Activated naive CD4-positive, alpha-beta T cell treated with anti-CD3 and anti-CD28 coated beads, Interleukin-2, amount 10 ng/mL, durations not matched to agents 7 days and 5 days (primary cell): ENCODE results near the gene KCNJ15.

Experiments used
- CTCF ChIA-PET: fragments of 350-600 bp; sonication (Branson Sonifier 250); formaldehyde crosslinking; loops from one replicate; lab custom pipeline; 2021; ENCODE audit warnings: antibody characterized with exemption; lab: Charles Lee
- DNase-seq: peaks from one replicate; pipeline ENCODE4 v3.0.0-alpha.2; 2020
- H3K27ac Mint-ChIP-seq: one replicate; pipeline ENCODE4 v1.8.0; 2021; ENCODE audit warnings: mild to moderate bottlenecking, moderate library complexity, mixed read lengths
- H3K27me3 Mint-ChIP-seq: one replicate; pipeline ENCODE4 v1.8.0; 2021; ENCODE audit warnings: mild to moderate bottlenecking, mixed read lengths
- H3K36me3 Mint-ChIP-seq: one replicate; pipeline ENCODE4 v1.8.0; 2021; ENCODE audit warnings: mixed read lengths
- H3K4me1 Mint-ChIP-seq: one replicate; pipeline ENCODE4 v1.8.0; 2021; ENCODE audit warnings: mixed read lengths
- H3K4me3 Mint-ChIP-seq: one replicate; pipeline ENCODE4 v1.8.0; 2021; ENCODE audit warnings: mild to moderate bottlenecking, moderate library complexity, mixed read lengths
- H3K9me3 Mint-ChIP-seq: one replicate; pipeline ENCODE4 v1.8.0; 2021; ENCODE audit warnings: mixed read lengths

The KCNJ15 gene

GRCh38 chr21:38343691-38344090, 86.9 kb downstream of the KCNJ15 start:
- H3K4me3 Mint-ChIP-seq: no peak overlapping the region
- no peaks in the 10 kb centered on the region for H3K36me3 Mint-ChIP-seq
- H3K27me3 Mint-ChIP-seq: peaks cover 6% of the 10 kb centered on the region
- peaks cover 2% of the 10 kb centered on the region for H3K9me3 Mint-ChIP-seq
- peaks cover 1% of the 10 kb centered on the region for H3K4me1 Mint-ChIP-seq
- CTCF ChIA-PET: interaction anchor here (0.6 to 1.3 kb wide), 4 partner anchors 9 to 217 kb away, joined by 3 to 5 read pairs (median 4); no protein-coding TSS in a partner anchor
- DNase-seq: no peak
- no peak overlapping the region for H3K27ac Mint-ChIP-seq

DNA sequence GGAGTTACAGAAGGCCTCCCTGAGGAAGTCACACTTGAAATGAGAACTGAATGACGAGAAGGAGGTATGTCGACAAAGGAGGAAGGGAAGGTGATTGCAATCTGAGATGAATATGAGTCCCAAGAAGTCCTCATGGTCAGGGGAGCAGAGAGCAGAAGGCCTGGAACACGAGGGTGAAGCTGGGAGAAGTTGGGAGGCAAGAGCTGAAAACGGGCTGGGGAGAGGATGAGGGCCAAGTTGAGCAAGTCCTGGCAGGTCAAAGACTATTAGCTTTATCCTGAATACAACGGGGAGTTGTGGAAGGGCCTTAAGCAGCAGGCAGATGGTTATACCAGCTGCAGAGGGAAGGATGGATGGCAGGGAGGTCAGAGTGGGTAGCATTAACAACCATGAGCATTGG, 89.5 kb downstream of the KCNJ15 start:
- H3K4me3 Mint-ChIP-seq: no peak overlapping the region
- no peaks in the 10 kb centered on the region for H3K9me3 Mint-ChIP-seq

DNA sequence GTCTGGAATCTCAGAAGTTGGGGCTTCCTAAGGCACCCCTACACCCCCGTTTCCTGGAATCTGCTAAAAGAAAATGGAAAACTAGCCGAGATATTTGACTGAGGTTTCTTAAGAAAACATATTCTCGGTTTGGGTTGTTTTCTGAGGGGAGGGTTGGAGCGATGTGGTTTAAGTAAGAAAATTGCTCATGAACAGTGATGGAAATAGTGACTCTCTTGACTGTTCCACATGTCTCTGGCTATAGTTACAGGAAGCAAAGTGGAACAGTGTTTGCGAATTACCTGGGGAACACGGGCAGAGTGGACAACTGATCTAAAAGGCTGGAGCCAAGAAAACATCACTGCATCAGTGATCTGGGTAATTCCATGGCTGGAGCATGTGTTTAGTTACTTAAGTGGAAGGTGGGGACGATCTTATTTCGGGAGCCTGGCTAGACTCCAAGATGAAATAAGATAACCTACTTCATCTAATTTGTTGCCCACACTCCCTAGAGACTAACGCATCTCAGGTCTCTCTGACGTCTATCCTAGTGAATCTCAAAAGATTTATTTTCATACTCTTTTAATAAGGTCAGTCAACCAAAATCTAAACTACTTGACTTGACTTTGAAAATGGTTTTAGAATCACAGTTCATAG, 92.4 kb downstream of the KCNJ15 start:
- Mint-ChIP-seq H3K4me3 (no peak overlapping the region), H3K9me3 (no peaks in the 10 kb centered on the region), H3K36me3 (no peaks in the 10 kb centered on the region), H3K4me1 (peaks cover 16% of the 10 kb centered on the region), H3K27ac (no peak overlapping the region), H3K27me3 (peaks cover 9% of the 10 kb centered on the region)
- DNase-seq: no peak
- CTCF ChIA-PET: interaction anchor here (4.9 to 8.8 kb wide), 2 partner anchors 131 to 180 kb away, joined by 92 to 193 read pairs; no protein-coding TSS in a partner anchor

More for the DNA sequence above, 89.5 kb downstream of the KCNJ15 start:
- CTCF ChIA-PET: no interaction called here
- DNase-seq: no peak
- Mint-ChIP-seq H3K36me3 (no peaks in the 10 kb centered on the region), H3K27me3 (peaks cover 11% of the 10 kb centered on the region), H3K27ac (no peak overlapping the region), H3K4me1 (peaks cover 4% of the 10 kb centered on the region)

GRCh38 chr21:38349977-38350376, 93.2 kb downstream of the KCNJ15 start:
- peaks cover 16% of the 10 kb centered on the region for H3K4me1 Mint-ChIP-seq
- no peak for DNase-seq
- peaks cover 13% of the 10 kb centered on the region for H3K27me3 Mint-ChIP-seq
- CTCF ChIA-PET: interaction anchor here (0.8 to 8.8 kb wide), 6 partner anchors 24 to 486 kb away, joined by 4 to 193 read pairs (median 62); no protein-coding TSS in a partner anchor
- no peak overlapping the region for H3K4me3 Mint-ChIP-seq
- H3K27ac Mint-ChIP-seq: no peak overlapping the region
- no peaks in the 10 kb centered on the region for H3K36me3 Mint-ChIP-seq
- H3K9me3 Mint-ChIP-seq: no peaks in the 10 kb centered on the region

DNA sequence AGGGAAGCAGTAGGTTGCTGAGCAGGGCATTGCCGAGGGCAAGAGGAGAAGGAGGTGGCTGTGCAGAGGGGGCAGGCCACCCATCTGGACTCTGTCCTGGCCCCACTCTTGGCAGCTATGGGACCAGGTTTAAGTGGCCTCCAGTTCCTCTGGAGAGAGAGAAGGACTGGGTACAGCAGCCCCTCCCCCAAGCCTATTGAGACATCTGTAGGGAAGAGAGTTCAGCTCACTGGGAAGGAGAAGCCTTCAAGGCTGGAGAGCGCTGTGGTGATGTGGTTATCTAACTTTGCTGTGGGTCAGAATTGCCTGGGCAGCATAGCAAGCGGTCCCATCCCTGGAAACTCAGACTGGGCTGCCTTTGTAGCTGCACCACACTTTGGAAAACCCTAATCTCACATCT, 93.9 kb downstream of the KCNJ15 start:
- no peak overlapping the region for H3K27ac Mint-ChIP-seq

DNA sequence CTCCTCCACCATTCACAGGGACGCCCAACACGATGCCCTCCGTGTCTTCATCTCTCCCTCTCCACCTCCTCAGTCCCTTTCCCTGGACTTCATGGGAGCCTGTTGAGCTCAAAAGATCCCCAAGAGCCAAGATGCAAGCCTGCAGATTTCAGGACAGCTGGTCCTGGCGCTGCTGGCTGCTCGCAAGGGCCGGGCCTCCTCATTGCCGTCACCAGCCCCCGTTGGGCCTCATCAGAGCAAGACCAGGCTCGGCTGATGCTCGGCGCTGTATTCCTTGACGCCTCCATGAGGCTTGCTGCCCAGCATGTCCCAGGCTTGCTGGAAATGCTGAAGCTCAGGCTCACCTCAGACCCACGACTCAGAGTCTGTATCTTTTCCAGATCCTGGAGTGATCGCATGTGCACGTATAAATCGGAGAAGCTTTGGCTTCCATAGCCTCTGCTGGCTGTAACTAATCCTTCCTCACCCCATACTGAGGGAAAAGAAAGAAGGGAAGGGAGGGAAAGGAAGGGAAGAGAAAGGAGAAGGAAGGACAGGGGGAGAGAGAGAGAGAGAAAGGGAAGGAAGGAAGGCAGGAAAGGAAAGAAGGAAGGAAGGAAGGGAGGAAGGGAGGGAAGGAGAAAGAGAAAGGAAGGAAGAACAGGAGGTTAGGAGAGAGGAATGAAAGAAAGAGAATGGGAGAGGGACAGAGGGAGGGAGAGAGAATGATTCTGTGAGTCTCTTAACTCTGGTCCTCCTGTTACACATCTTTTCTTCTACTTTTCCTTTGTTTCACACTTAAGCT, 94.6 kb downstream of the KCNJ15 start:
- DNase-seq: no peak
- H3K4me3 Mint-ChIP-seq: no peak overlapping the region
- peaks cover 18% of the 10 kb centered on the region for H3K27me3 Mint-ChIP-seq
- H3K9me3 Mint-ChIP-seq: no peaks in the 10 kb centered on the region
- no peaks in the 10 kb centered on the region for H3K36me3 Mint-ChIP-seq
- peak overlapping the region; percentile 26 for H3K27ac Mint-ChIP-seq
- H3K4me1 Mint-ChIP-seq: peaks cover 16% of the 10 kb centered on the region
- CTCF ChIA-PET: interaction anchor here (0.7 to 8.8 kb wide), 32 partner anchors 13 to 460 kb away, joined by 3 to 193 read pairs (median 5); partner anchors contain the start of gene KCNJ15

More for the DNA sequence above, 93.9 kb downstream of the KCNJ15 start:
- H3K9me3 Mint-ChIP-seq: no peaks in the 10 kb centered on the region
- peaks cover 16% of the 10 kb centered on the region for H3K4me1 Mint-ChIP-seq
- H3K4me3 Mint-ChIP-seq: no peak overlapping the region
- H3K27me3 Mint-ChIP-seq: peaks cover 18% of the 10 kb centered on the region
- DNase-seq: no peak
- CTCF ChIA-PET: interaction anchor here (0.7 to 8.8 kb wide), 14 partner anchors 25 to 487 kb away, joined by 3 to 193 read pairs (median 16); no protein-coding TSS in a partner anchor
- H3K36me3 Mint-ChIP-seq: no peaks in the 10 kb centered on the region

DNA sequence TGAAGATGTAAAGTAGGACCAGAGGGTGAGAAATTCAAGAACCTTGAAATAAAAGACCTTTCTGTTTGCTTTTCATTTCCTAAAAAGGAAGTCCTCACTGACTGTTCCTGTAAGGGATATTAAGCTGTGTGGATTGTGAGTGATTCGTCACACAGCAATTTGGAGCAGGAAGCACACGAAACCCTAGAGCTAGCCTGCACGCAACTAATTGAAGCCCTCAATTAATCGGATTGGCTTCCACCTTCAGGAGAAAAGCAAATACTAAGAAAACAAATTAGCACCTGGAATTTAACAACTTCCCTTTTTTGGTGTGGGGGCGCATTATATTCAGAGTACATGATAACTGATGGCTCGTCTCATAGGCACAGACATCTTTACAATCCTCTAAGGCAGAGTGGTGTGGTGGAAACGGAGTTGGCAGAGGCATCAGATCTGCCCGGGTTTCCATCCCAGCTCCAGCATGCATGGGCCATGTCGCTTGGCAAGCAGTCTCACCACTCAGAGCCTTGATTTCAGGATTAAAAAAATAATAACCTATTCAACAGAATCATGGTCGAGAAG, 95.2 kb downstream of the KCNJ15 start:
- CTCF ChIA-PET: interaction anchor here (0.7 to 8.8 kb wide), 46 partner anchors 8 to 651 kb away, joined by 3 to 193 read pairs (median 5); partner anchors contain the start of gene KCNJ15
- no peaks in the 10 kb centered on the region for H3K9me3 Mint-ChIP-seq
- no peak overlapping the region for H3K27ac Mint-ChIP-seq
- no peaks in the 10 kb centered on the region for H3K36me3 Mint-ChIP-seq
- no peak overlapping the region for H3K4me3 Mint-ChIP-seq
- peaks cover 16% of the 10 kb centered on the region for H3K4me1 Mint-ChIP-seq
- H3K27me3 Mint-ChIP-seq: peaks cover 18% of the 10 kb centered on the region
- DNase-seq: no peak

DNA sequence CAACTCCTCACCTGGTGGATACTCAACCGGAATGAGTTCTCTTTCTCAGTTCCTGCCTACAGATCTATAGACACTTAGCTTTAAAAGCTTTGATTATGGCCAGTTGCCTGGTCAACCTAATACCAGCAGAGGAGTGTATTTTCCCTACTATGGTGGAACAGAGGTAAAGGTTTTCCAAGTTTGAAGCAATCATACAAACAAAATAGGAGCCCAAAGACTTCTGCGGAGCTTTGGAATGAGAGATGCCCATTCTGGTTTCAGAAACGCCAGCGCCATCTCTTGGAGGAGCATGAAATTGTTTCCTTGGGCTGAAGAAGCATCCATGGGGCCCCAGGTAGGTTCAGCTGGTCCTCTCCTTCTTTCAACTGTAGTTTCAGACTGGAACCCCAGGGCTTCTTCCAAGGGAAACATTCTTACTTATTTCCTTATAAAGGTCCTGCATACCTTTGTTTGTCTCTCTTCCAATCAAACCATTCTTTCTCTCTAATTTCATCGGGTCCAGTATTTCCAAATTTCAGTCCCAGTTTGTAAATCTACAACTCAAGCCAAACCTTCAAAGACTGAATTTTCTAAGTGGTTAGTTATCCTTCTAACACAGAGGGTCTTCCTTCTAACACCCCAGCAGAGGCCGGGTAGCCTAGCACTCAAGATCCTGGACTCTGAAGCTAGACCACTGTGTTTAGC, 95.9 kb downstream of the KCNJ15 start:
- no peak overlapping the region for H3K4me3 Mint-ChIP-seq
- peak; percentile 57 for DNase-seq
- H3K27ac Mint-ChIP-seq: no peak overlapping the region
- H3K36me3 Mint-ChIP-seq: no peaks in the 10 kb centered on the region
- H3K9me3 Mint-ChIP-seq: no peaks in the 10 kb centered on the region
- CTCF ChIA-PET: interaction anchor here (0.7 to 8.8 kb wide), 42 partner anchors 9 to 652 kb away, joined by 3 to 193 read pairs (median 5); partner anchors contain the start of gene KCNJ15
- H3K4me1 Mint-ChIP-seq: peaks cover 16% of the 10 kb centered on the region
- H3K27me3 Mint-ChIP-seq: peaks cover 18% of the 10 kb centered on the region

- peaks cover 19% of the 10 kb centered on the region for H3K27me3 Mint-ChIP-seq
- no peaks in the 10 kb centered on the region for H3K9me3 Mint-ChIP-seq
- H3K36me3 Mint-ChIP-seq: no peaks in the 10 kb centered on the region
- no peak for DNase-seq
- H3K4me1 Mint-ChIP-seq: peaks cover 12% of the 10 kb centered on the region
- no peak overlapping the region for H3K4me3 Mint-ChIP-seq
- CTCF ChIA-PET: interaction anchor here (1.0 to 8.8 kb wide), 11 partner anchors 28 to 196 kb away, joined by 3 to 193 read pairs (median 27); no protein-coding TSS in a partner anchor
- H3K27ac Mint-ChIP-seq: no peak overlapping the region
These were observed 97.4 kb downstream of the KCNJ15 start for GRCh38 chr21:38354231-38354630.

DNA sequence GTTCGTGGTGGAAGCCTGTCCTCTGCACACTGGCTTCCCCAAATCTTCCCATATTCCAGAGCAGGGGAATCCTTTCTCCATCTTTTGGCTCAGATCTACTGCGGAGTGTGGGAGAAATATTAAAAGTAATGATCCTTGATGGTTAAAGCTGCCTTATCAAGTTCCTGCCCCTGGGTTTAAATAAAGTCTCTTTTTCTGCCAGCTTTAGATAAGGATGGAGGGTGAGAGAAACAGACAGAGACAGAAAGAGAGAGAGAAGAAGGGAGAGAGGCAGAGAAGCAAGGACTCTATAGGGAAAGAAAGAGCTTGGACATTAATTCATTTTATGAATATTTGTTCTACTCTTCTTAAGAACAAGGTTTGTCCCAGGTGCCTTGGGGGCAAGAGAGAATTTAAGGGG, 98.0 kb downstream of the KCNJ15 start:
- Mint-ChIP-seq H3K4me1 (peaks cover 12% of the 10 kb centered on the region), H3K27me3 (peaks cover 22% of the 10 kb centered on the region), H3K36me3 (no peaks in the 10 kb centered on the region), H3K4me3 (no peak overlapping the region), H3K27ac (no peak overlapping the region), H3K9me3 (no peaks in the 10 kb centered on the region)
- CTCF ChIA-PET: interaction anchor here (0.8 to 8.8 kb wide), 9 partner anchors 16 to 196 kb away, joined by 3 to 193 read pairs (median 8); no protein-coding TSS in a partner anchor
- no peak for DNase-seq

DNA sequence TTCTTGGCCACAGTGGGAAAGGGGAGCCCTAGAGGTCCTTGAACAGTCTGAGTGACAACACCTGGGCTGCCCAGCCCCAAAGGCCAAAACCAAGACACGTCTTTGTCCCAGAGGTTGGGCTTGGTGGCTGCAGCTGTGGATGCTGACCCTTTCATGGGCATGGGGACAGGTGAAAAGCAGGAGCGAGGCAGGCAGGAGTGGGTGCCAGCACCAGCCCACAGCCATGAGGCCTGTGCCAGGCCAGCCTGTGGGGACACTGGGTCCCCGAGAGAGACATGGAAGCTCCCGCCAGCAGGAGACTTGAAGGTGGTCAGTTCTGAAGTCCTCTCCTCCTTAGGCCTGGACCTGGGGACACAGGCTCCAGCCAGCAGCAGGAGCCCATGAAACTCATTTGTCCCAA, 98.6 kb downstream of the KCNJ15 start:
- H3K36me3 Mint-ChIP-seq: no peaks in the 10 kb centered on the region
- H3K27me3 Mint-ChIP-seq: peaks cover 20% of the 10 kb centered on the region
- no peak for DNase-seq
- no peaks in the 10 kb centered on the region for H3K9me3 Mint-ChIP-seq
- CTCF ChIA-PET: interaction anchor here (0.6 to 8.8 kb wide), 20 partner anchors 10 to 681 kb away, joined by 3 to 193 read pairs (median 4); no protein-coding TSS in a partner anchor
- no peak overlapping the region for H3K27ac Mint-ChIP-seq
- H3K4me1 Mint-ChIP-seq: peaks cover 12% of the 10 kb centered on the region
- H3K4me3 Mint-ChIP-seq: no peak overlapping the region

DNA sequence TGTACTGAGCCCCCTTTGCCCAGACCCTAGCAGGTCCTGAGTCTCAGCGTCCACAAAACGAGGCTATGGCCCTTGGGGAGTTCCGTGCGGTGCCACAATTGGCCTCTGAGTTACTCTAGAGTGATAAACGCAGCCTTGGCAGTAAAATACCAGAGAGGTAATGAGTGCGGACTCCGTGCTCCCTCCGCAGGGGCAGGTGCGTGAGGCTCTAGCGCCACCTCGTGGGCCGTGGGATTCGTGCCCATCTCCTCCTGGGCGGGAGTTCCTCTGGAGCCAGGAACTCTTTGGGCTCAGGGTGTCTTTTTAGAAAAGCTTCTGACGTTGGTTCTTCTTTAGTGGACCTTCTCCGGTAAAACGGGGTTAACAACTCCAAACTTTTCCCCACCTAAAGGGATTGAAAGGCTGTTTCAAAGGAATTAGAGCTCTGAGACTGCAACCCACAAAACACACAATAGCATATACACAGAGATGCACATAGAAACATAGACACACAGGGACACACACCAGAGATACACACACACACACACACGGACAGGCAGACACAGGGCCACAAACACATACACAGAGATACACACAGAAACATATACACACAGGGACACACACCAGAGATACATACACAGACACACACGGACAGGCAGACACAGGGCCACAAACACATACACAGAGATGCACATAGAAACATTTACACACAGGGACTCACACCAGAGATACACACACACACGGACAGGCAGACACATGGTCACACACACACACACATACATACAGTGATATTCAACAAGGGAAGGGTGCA, 99.4 kb downstream of the KCNJ15 start:
- Mint-ChIP-seq H3K4me3 (no peak overlapping the region), H3K27me3 (peaks cover 16% of the 10 kb centered on the region), H3K27ac (no peak overlapping the region), H3K36me3 (no peaks in the 10 kb centered on the region), H3K9me3 (no peaks in the 10 kb centered on the region), H3K4me1 (peaks cover 12% of the 10 kb centered on the region)
- peak; percentile 80 for DNase-seq
- CTCF ChIA-PET: interaction anchor here (0.6 to 8.8 kb wide), 27 partner anchors 9 to 681 kb away, joined by 3 to 193 read pairs (median 4); no protein-coding TSS in a partner anchor
